NCI-H2196 (cell line): ENCODE data around the gene FAM210A.
"Not testable (repeated sequence)": the region's sequence is repeated elsewhere in the genome, so short reads cannot be mapped to it uniquely, and the experiment has no call there.

Experiments used
- DNase-seq: peaks from one replicate; lab custom pipeline; 2025; ENCODE audit not compliant: unreplicated experiment; lab: John Stamatoyannopoulos, UW

The FAM210A gene

DNA sequence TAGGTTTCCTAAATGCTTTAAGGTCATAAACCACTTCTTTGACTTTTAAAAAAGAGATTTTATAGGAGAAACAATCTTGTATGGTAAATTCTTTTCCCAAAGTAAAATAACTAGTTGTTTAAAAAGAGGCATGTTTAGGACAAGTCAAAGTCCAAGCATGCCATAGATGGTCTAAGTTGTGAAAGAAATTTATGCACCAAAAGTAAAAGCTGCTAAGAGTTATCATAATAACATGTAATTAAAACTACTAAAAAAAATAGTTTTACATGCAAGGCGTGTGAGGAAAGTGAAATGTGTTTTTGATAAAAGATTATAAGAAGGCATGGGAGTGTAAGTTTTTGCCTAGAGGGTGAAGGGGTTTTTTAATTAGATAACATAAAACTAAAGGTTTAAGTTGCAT lies 22.5 kb downstream of the FAM210A start:
- DNase-seq, result no peak

DNA sequence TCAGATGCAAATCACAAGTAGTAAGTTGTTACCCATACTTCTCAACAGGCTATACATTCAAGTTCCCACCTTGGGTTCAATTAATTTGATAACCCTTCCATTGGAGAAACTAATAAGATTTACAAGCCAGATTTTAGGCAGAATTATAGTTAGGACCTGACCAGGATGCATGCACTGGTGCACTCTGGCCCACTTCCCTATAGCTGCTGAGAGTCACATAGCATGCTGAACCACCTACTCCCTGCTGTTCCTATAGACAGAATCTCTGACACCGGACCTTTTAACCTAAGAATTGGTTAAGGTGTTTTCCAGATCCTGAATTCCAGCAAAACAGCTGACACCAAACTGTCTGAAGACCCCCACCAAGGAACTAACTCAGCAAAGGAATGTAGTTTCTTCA lies 26.2 kb downstream of the FAM210A start:
- no peak for DNase-seq

- no peak for DNase-seq
Observed at GRCh38 chr18:13696961-13697360, 29.4 kb downstream of the FAM210A start.

DNA sequence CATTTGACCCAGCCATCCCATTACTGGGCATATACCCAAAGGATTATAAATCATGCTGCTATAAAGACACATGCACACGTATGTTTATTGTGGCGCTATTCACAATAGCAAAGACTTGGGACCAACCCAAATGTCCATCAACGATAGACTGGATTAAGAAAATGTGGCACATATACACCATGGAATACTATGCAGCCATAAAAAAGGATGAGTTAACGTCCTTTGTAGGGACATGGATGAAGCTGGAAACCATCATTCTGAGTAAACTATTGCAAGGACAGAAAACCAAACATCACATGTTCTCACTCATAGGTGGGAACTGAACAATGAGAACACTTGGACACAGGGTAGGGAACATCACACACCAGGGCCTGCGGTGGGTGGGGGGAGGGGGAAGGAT lies 31.0 kb downstream of the FAM210A start:
- not testable (repeated sequence) for DNase-seq

GRCh38 chr18:13690060-13690459 lies 36.3 kb downstream of the FAM210A start:
- DNase-seq, result not testable (repeated sequence)

GRCh38 chr18:13688191-13689136 lies 37.9 kb downstream of the FAM210A start:
- DNase-seq, result no peak

GRCh38 chr18:13684546-13684945 lies 41.8 kb downstream of the FAM210A start:
- no peak for DNase-seq

DNA sequence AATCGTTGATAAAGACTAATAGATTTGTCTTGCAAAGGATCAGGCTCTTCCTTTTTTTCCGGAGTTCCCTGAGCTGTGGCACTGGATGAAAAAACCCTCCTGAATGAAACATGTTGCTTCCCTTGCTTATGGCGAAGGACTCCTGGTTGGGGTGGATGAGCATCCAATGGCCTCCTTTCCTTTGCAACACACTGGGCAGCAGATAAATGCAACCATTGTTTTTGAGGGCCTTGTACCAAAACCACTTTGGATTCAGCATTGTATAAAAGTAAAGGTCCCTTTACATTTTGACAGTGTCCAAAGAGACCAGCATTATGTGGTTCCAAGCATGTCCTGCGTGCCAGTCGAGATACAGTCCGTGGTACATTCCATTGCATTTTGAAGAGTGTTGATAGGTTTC lies 44.7 kb downstream of the FAM210A start:
- no peak for DNase-seq

- DNase-seq, result no peak
Observed at GRCh38 chr18:13680612-13681011, 45.7 kb downstream of the FAM210A start.

GRCh38 chr18:13677350-13677749 lies 49.0 kb downstream of the FAM210A start:
- DNase-seq, result not testable (repeated sequence)

GRCh38 chr18:13676471-13676870 lies 49.9 kb downstream of the FAM210A start:
- DNase-seq, result no peak

DNA sequence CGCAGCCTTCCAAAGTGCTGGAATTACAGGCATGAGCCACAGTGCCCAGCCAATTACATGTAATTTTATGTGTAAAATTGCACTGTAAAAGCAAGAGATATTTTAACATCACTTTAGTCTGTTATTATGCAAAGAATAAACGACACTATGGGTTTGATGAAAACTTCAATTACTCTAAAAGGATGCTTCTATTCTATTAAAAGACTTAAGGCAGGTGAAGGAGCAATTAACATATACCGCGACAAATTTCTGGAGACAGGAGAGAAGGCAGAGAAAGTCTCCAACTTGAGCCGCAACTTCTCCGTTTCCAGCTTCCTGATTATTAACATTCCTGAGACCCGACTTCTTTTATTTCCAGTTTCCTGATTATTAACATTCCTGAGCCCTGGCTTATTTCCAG lies 53.7 kb downstream of the FAM210A start:
- no peak for DNase-seq

- DNase-seq, result no peak
Observed at GRCh38 chr18:13661779-13662256, 64.5 kb downstream of the FAM210A start.

DNA sequence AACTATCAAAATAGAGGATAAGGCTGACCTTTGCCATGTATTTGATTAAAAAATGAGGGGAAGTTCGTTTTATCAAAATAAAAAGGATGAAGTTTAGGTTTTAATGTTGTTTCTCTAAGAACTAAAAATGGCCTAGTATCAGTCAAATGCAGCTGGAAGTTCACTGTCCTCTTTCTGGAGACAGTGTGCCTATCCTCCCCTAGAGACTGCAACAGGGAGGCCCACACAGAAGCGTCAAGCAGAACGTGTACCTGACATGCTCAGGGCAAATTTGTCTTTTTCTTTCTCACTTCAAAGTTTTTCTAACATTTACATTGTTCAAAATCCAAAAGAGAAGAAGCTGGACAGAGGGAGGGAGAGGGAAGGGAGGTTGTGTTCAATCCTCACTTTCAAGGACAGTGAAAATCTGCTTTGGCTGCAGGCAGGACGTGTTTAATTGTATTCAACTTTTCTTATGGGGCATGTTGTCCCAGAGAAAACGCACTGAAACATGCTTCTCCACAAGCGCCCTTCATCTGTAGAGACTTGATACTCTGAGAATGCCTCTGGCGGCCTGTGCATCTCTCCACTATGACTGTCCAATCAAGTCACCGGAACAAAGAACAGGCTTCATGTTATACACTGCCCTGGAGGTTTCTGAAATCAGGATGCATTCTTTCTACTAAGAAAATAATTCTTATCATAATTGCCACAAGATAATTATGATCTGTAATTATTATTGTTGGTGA lies 65.1 kb downstream of the FAM210A start:
- DNase-seq, result no peak

GRCh38 chr18:13660510-13660909 lies 65.8 kb downstream of the FAM210A start:
- no peak for DNase-seq

DNA sequence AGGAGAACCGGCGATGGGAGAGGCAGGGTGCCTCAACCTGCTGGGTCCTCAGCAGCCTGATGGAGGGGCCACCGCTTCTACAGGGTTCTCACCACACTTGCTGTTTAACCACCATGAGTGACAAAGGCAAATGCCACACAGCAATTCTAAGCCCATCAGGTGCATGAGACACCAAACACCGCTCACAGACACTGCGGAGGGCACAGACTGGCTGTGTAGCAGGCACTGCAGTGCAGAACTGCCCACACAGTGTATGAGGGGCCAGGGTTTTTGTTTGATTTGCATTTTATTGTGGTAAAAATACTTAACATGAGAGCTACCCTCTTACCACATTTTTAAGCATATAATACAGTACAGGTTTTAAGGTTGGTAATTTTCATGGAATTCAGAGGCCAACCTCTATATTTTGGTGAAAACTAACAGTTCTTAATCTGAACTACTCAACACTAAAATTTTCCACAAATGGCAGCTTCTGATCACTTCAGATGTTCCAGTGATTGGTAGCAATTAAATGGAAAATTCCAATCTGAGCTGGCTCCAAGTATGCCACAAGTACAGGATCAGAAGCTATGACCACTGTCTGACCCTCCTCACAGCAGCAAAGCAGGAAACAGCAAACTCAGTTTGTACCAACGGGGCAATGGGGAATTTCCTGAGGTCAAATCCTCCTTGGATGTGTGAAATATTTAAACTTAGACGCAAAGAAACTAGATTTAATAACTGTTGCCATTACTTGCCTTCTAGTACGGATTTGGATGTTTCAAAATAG lies 67.7 kb downstream of the FAM210A start:
- DNase-seq, result no peak

- DNase-seq, result no peak
Observed at GRCh38 chr18:13657974-13658373, 68.4 kb downstream of the FAM210A start.

DNA sequence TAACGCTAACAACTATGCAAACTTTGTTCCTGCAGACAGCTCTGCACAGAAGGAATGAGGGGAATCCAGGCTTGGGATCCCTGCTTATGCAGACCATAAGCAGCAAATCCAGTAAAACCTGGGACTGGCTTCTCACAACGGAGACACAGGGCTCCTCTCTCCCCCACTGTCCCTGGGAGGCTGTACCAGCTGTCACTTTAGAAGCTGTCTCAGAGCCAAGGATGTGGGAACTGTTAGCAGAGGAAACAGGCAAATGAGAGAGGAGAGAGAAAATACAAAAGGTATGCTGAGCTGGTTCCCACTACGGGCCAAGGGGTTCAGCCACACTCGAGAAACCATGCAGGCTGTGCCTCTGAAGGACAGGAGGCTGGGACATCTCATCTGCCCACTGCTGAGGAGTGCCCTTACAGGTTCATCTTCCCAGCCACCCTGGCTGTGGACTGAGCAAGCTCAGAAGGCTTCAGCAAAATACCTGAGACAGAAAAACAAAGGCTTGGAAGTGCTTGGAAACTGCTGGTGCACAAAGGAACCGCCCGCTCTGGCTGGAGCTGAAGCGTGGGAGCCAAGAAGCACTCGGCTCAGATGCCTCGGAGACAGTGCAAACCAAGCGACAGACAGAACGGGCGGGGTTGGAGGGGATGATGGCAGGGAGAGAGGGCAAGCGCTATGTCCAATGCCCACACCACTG lies 72.5 kb downstream of the FAM210A start:
- no peak for DNase-seq

- DNase-seq, result no peak
Observed at GRCh38 chr18:13649397-13650390, 76.7 kb downstream of the FAM210A start.
